Sigmoid colon (tissue), 7 donors: ENCODE results near the gene CARD11. TPM values are rescaled to one million over a fixed set of nuclear protein-coding genes. Genes with fewer than 3 reads are reported as not detected.
A peak's percentile ranks its signal among the peaks of the same experiment; 100 is the strongest.

Experiments used
- DNase-seq: peaks from one replicate; pipeline ENCODE4 v3.0.0-alpha.2; 2019
- H3K27ac ChIP-seq, 4 donors: fragments of 200-600 bp; sonication (generic); one replicate each; pipeline ENCODE4 v1.5.1; 2016 to 2019; ENCODE audit warnings: mild to moderate bottlenecking in 1 of 4
- H3K27me3 ChIP-seq, 3 donors: fragments of 200-600 bp; sonication (generic); one replicate each; pipeline ENCODE4 v1.5.1; 2019; ENCODE audit warnings: mild to moderate bottlenecking in 1 of 3
- H3K36me3 ChIP-seq, 4 donors: fragments of 200-600 bp; sonication (generic); one replicate each; pipeline ENCODE4 v1.5.1; 2016 to 2019
- H3K4me1 ChIP-seq, 4 donors: fragments of 200-600 bp; sonication (generic); one replicate each; pipeline ENCODE4 v1.5.1; 2017 to 2019
- H3K4me3 ChIP-seq, 4 donors: fragments of 200-600 bp; sonication (generic); one replicate each; pipeline ENCODE4 v1.5.1; 2017 to 2019; ENCODE audit warnings: mild to moderate bottlenecking in 2 of 4, moderate library complexity in 1 of 4
- H3K9me3 ChIP-seq, 4 donors: fragments of 200-600 bp in 3 of 4; sonication (generic) in 3 of 4; one replicate each; pipeline versions ENCODE4 v1.5.1 to v1.6.1; 2013 to 2019
- EP300 ChIP-seq, 4 donors: sonication (generic); formaldehyde crosslinking; IDR thresholded peaks; one replicate each; pipeline ENCODE4 v1.6.1; 2017; ENCODE audit warnings: antibody characterized with exemption in 4 of 4
- POLR2A ChIP-seq, 2 donors: fragments of 450-650 bp; IDR thresholded peaks; one replicate each; pipeline ENCODE4 v1.6.1; 2016; ENCODE audit warnings: antibody characterized with exemption in 2 of 2, mild to moderate bottlenecking in 2 of 2, moderate library complexity in 2 of 2
- POLR2AphosphoS5 ChIP-seq, 4 donors: sonication (generic); formaldehyde crosslinking; IDR thresholded peaks; one replicate each; pipeline ENCODE4 v1.6.1; 2017; ENCODE audit warnings: antibody characterized with exemption in 4 of 4
- WGBS, 2 donors: extraction: QIAGEN DNeasy Blood & Tissue Kit; methylation state at CpG; one replicate each; pipeline ENCODE4 v1.1.7; 2013; 5-methylcytosine and 5-hydroxymethylcytosine counted together
- intact Hi-C: fragments of 100-400 bp; cut with DNase I; formaldehyde crosslinking; loops from one replicate; pipeline ENCODE4 v1.15.1; 2023
- polyA plus RNA-seq, 3 donors: library from polyadenylated mRNA; stranded (reverse); fragments of 200-250 nt; gene quantifications; one replicate each; pipeline ENCODE4 v1.2.3, GENCODE V29; 2013
- total RNA-seq, 4 donors: library from RNA; depleted of rRNA; stranded (reverse); fragments of >200 nt; gene quantifications; one replicate each; pipeline ENCODE4 v1.1.0, GENCODE V29; 2016
- TF ChIP-seq, protein P1 (sequence below), 4 experiments: fragments of 450-650 bp in 3 of 4; fragments of 200-600 bp in 1 of 4; IDR thresholded peaks; one replicate each; pipeline ENCODE4 v1.5.1; 2016 to 2019; ENCODE audit warnings: antibody characterized with exemption in 4 of 4, mild to moderate bottlenecking in 3 of 4, moderate library complexity in 2 of 4
- donor health status: healthy with polysubstance abuse.
- donor health status: Bipolar disorder and iron deficiency.
- donor health status: healthy.

The CARD11 gene
- total and polyA plus RNA-seq, 7 donors, result 0.14 to 22.4 (median 0.66) TPM; not detected in 1

DNA sequence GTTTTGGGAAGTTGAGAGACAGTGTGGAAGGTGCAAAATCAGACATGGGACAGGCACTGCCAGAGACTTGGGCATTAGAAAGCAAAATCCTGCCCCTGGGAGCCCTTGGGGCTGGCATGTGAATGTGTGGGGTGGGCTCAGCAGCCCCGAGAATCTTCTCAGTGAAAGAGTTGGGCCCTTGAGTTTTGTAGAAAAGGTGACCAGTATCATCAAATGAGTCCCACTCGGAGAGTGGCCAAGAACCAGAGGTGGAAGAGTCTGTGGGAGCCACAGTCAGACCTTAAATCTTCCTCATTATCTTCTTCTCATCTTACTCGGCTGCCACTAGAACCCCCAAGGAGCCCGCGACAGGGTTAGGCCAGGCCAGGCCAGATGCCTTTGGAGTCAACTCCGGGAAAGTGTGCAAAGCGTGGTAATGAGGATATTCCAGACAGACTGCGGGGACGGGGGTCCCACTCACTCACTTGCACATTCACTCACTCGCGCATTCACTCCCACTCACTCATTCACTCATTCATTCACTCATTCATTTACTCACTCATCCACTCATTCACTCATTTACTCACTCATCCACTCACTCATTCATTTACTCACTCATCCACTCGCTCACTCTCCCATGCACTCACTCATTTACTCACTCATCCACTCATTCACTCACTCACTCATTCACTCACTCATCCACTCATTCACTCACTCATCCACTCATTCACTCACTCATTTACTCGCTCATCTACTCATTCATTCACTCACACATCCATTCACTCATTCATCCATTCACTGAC lies 74.9 kb downstream of the CARD11 start:
- no peaks in the 10 kb centered on the region for H3K27me3 ChIP-seq
- H3K9me3 ChIP-seq, result peaks cover 0 to 11% (median 9%) of the 10 kb centered on the region in 4 donors
- peak; percentile 42 for DNase-seq
- H3K36me3 ChIP-seq, result no peaks in the 10 kb centered on the region
- H3K27ac ChIP-seq, result no peak overlapping the region
- H3K4me3 ChIP-seq, result no peak overlapping the region
- TF ChIP-seq, protein P1, sequence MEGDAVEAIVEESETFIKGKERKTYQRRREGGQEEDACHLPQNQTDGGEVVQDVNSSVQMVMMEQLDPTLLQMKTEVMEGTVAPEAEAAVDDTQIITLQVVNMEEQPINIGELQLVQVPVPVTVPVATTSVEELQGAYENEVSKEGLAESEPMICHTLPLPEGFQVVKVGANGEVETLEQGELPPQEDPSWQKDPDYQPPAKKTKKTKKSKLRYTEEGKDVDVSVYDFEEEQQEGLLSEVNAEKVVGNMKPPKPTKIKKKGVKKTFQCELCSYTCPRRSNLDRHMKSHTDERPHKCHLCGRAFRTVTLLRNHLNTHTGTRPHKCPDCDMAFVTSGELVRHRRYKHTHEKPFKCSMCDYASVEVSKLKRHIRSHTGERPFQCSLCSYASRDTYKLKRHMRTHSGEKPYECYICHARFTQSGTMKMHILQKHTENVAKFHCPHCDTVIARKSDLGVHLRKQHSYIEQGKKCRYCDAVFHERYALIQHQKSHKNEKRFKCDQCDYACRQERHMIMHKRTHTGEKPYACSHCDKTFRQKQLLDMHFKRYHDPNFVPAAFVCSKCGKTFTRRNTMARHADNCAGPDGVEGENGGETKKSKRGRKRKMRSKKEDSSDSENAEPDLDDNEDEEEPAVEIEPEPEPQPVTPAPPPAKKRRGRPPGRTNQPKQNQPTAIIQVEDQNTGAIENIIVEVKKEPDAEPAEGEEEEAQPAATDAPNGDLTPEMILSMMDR (IDR thresholded peaks at IDR 0.05), result no peak
- TF ChIP-seq EP300 (IDR thresholded peaks at IDR 0.05), result no peak
- no peak for TF ChIP-seq POLR2AphosphoS5 (IDR thresholded peaks at IDR 0.05)
- TF ChIP-seq POLR2A (IDR thresholded peaks at IDR 0.05), result no peak
- intact Hi-C loops, result no loop called here
- no peaks in the 10 kb centered on the region for H3K4me1 ChIP-seq
- 91 to 95% methylated on average over 13 of the region's 13 CpGs for WGBS, 2 donors

DNA sequence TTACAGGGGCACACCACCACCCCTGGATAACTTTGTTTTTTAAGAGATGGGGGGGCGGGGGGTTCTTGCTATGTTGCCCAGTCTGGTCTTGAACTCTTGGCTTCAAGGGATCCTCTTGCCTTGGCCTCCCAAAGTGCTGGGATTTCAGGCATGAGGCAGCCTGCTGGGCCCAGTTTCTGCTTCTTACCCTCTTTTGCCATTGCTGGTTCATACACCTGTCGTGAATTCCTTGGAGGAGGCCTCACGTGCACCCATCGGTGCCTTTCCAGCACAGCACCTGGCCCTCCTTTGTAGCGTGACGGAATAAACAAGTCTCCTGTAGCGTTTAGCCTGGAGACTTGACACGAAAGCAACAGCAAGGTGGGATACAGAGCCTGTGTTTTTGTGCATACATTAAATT lies 75.5 kb downstream of the CARD11 start:
- WGBS, 2 donors, result 89 to 93% methylated on average over 8 of the region's 8 CpGs
- peaks cover 0 to 11% (median 9%) of the 10 kb centered on the region in 4 donors for H3K9me3 ChIP-seq
- DNase-seq, result peak; percentile 37
- no peak overlapping the region for H3K27ac ChIP-seq
- H3K4me3 ChIP-seq, result no peak overlapping the region
- no peak for TF ChIP-seq POLR2A (IDR thresholded peaks at IDR 0.05)
- TF ChIP-seq EP300 (IDR thresholded peaks at IDR 0.05), result no peak
- TF ChIP-seq, protein P1 (IDR thresholded peaks at IDR 0.05), result no peak
- TF ChIP-seq POLR2AphosphoS5 (IDR thresholded peaks at IDR 0.05), result no peak
- no peaks in the 10 kb centered on the region for H3K4me1 ChIP-seq
- H3K27me3 ChIP-seq, result no peaks in the 10 kb centered on the region
- intact Hi-C loops, result no loop called here
- H3K36me3 ChIP-seq, result no peaks in the 10 kb centered on the region

DNA sequence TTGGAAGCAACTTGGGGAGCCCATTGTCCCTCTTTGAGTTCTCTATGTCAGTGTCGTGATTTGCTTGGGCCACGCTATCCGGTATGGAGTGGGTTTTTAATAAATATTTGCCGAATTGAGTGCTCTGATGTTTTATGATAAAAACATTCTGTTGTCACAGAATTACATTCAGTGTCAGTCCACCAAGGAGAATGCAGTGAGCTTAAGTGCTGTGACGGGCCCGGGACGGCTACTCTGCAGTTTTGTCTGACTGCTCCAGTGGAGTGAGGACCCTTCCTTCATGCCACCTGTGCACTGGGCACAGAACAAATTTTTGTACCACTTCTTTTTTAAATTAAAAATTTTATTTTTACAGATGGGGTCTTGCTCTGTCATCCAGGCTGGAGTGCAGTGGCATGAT lies 76.0 kb downstream of the CARD11 start:
- TF ChIP-seq POLR2AphosphoS5 (IDR thresholded peaks at IDR 0.05) (no peak), EP300 (IDR thresholded peaks at IDR 0.05) (no peak), POLR2A (IDR thresholded peaks at IDR 0.05) (no peak)
- TF ChIP-seq, protein P1 (IDR thresholded peaks at IDR 0.05), result no peak
- WGBS, 2 donors, result 88% methylated on average over 7 of the region's 7 CpGs
- intact Hi-C loops, result no loop called here
- Histone ChIP-seq H3K27me3 (no peaks in the 10 kb centered on the region), H3K4me3 (no peak overlapping the region), H3K9me3 (peaks cover 0 to 11% (median 9%) of the 10 kb centered on the region in 4 donors), H3K36me3 (no peaks in the 10 kb centered on the region), H3K4me1 (no peaks in the 10 kb centered on the region), H3K27ac (no peak overlapping the region)
- peak; percentile 0 for DNase-seq

DNA sequence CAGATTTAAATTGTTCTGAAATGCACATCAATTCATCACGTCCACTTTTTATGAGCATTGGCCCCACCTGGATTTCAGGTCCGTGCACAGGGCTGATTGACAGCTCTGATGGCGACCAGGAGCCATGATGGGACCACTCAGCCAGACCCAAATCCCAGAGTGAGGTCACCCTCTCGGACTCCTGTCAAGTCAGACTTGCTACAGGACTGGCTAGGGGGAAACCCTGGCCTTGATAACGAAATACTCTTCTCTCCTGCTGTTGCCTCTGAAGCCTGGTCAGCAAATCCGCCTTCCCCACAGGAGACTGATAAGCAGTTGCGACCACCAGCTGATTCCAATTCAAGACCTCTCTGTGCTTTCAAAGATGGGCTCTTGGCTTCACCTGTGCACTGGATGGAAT lies 76.4 kb downstream of the CARD11 start:
- WGBS, 2 donors, result 76 to 90% methylated on average over 7 of the region's 7 CpGs
- Histone ChIP-seq H3K27ac (no peak overlapping the region), H3K4me1 (no peaks in the 10 kb centered on the region), H3K27me3 (no peaks in the 10 kb centered on the region), H3K9me3 (peaks cover 0 to 11% (median 9%) of the 10 kb centered on the region in 4 donors), H3K36me3 (no peaks in the 10 kb centered on the region), H3K4me3 (no peak overlapping the region)
- TF ChIP-seq, protein P1 (IDR thresholded peaks at IDR 0.05), result no peak
- TF ChIP-seq EP300 (IDR thresholded peaks at IDR 0.05) (no peak), POLR2AphosphoS5 (IDR thresholded peaks at IDR 0.05) (no peak), POLR2A (IDR thresholded peaks at IDR 0.05) (no peak)
- intact Hi-C loops, result no loop called here
- peak; percentile 44 for DNase-seq
